HG03039 (cell line): ENCODE results near the gene CRHR2.
"Not testable (repeated sequence)": the region's sequence is repeated elsewhere in the genome, so short reads cannot be mapped to it uniquely, and the experiment has no call there.

Experiments
- ATAC-seq: cut with Tn5 transposase; IDR thresholded peaks from one replicate; pipeline ENCODE4 v1.9.1; 2021; ENCODE audit warnings: mild to moderate bottlenecking, moderate library complexity; ENCODE audit not compliant: unreplicated experiment

Gene CRHR2

DNA sequence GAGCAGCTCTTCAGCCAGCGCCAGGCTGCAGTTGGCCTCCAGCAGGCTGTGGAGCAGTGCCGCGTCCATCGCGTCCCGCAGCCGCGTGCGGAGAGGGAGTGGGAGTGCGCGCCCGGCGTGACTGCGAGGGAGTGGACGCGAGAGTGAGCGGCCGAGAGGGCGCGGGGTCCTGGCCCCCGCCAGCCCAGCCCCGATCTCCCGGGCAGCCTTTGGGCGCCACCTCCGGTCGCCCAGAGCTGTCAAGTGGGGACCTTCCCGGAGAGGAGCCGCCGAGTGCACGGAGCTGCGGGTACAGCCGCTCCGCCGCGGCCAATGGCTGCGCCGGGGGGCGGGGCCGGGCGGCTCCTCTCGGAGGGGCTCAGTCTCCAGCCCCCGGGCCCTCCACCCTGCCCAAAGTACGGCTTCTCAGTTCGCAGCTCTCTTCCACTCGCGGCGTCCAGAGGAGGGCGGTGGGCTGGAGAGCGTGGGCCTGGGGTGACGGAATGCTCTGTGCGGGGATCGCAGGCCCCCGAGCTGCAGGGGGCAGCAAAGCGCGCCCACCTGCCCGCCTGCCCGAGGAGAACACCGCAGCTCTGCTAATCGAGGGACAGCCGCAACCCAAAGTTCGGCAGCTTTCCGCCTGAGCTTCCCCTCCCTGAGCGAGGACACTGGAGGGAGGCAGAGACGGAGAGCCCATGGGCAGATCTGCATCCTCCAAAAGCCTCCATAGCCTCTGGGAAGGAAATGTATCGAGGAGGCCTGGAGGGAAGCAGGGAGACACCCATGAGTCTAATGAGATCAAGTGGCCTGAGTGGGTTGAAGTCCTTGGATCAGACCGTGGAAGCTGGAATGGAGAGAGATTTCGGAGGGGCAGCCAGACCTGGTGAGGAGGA, at the start of gene CRHR2:
TSS of gene CRHR2 (minus strand) at position 245 of the 872 bp plus-strand sequence. CDS start at position 69, 176 bp downstream.
- ATAC-seq = no peak

GRCh38 chr7:30731581-30731980, 49.3 kb upstream of the CRHR2 start:
- no peak for ATAC-seq

GRCh38 chr7:30730996-30731395, 48.7 kb upstream of the CRHR2 start:
- ATAC-seq = no peak

DNA sequence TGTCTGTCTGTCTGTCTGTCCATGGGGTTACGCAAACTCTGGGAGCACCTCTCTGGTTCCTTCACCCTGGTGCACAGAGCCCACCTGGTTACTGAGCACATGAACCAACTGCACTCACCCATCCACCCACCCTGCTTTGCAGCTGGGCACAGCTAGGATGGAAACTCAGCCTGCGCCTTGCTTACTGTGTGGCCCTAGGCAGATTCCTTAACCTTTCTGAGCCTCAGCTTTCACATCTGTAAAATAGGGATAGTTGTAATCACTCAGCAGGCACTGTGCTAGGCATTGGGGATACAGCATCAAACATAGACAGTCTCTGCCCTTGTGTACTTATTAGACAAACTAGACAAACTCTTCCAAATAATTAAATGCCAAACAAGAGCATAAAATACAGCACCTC, 47.8 kb upstream of the CRHR2 start:
- no peak for ATAC-seq

GRCh38 chr7:30729642-30730041, 47.4 kb upstream of the CRHR2 start:
- ATAC-seq = no peak

GRCh38 chr7:30728591-30729100, 46.4 kb upstream of the CRHR2 start:
- no peak for ATAC-seq

GRCh38 chr7:30727061-30727945, 45.0 kb upstream of the CRHR2 start:
- ATAC-seq = no peak

- no peak for ATAC-seq
Observed at GRCh38 chr7:30726296-30727006, 44.2 kb upstream of the CRHR2 start.

GRCh38 chr7:30723776-30724175, 41.5 kb upstream of the CRHR2 start:
- ATAC-seq = no peak

DNA sequence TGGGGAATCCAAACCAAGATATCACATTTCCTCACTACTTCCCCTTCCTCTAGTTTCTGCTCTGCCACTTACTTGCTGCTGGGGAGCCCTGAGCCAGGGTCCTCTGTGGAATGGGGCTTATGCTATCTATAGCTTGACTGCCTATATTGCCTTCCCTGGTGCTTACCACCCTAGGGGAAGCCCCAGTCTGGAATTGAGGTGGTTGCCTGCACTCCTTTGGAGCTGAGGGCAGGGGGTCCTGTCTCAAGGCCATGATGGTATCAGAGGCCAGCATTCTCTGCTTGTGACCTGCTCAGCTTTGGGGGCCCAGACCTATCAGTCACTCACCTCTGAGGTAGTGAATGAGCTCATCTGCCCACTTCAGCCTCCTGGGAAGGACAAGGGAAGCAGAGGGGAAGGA, 40.4 kb upstream of the CRHR2 start:
- ATAC-seq = no peak

- no peak for ATAC-seq
Observed at GRCh38 chr7:30722187-30722586, 39.9 kb upstream of the CRHR2 start.

- ATAC-seq = no peak
Observed at GRCh38 chr7:30721211-30721610, 39.0 kb upstream of the CRHR2 start.

- not testable (repeated sequence) for ATAC-seq
Observed at GRCh38 chr7:30719434-30719833, 37.2 kb upstream of the CRHR2 start.

- no peak for ATAC-seq
Observed at GRCh38 chr7:30717181-30717580, 34.9 kb upstream of the CRHR2 start.

- ATAC-seq = no peak
Observed at GRCh38 chr7:30714129-30714528, 31.9 kb upstream of the CRHR2 start.

DNA sequence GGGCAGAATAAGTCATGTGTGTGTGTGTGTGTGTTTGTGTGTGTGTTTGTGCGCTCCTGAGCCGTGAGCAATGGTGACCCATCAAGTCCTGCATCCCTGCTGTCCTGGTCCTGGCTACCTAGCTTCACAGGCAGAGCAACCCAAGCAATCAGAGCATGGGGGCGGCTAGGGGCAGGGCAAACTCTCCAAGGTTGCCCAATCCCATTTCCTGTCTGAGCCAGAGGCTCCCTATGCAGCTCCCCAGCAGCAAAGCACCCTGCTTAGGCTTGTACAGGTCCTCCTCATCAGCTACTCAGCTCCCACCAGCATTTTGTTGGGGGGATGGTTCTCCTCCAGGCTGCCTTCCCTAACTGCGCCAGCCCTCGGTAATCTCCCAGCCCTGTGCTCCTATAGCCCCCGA, 31.1 kb upstream of the CRHR2 start:
- ATAC-seq = no peak

DNA sequence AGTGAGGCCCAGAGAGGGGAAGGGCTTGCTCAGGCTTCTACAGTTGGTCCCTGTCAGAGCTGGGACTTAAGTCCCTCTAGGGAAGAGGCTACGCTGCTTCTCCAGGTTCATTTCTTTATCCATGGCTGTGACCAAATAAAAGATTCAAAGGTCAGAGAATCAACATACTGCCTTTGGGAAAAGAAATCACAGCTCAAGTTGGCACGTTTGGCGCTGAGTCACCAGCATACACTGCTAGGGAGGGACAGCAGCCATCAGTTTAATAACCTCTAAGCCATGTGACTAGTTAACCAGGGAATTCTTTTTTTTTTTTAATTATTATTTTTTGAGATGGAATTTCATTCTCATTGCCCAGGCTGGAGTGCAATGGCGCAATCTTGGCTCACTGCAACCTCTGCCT, 28.4 kb upstream of the CRHR2 start:
- ATAC-seq = no peak

GRCh38 chr7:30709549-30709948, 27.3 kb upstream of the CRHR2 start:
- no peak for ATAC-seq

- no peak for ATAC-seq
Observed at GRCh38 chr7:30708983-30709382, 26.7 kb upstream of the CRHR2 start.

DNA sequence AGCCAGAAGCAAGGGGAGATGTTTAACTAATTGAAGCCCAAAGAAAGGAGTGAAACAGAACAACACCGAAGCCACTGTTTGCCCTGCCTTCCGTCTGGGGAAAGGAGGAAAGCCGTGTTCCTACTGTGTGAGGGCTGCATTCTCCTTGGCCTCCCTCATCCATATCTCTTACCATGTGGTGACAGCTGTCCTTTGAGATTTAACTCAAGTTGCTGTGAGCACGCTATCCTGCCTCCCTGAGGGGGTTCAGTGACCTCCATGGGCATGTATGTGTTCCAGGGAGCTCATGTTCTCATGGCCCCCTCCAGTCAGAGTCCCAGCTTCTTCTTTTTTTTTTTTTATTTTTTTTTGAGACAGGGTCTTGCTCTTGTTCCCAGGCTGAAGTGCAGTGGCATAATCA, 26.2 kb upstream of the CRHR2 start:
- ATAC-seq = no peak
